Loucy (cell line): ENCODE results near the gene PRL.

ENCODE experiments used
- EZH2phosphoT487 ChIP-seq: fragments of 200-600 bp; IDR thresholded peaks from 2 replicates; pipeline ENCODE4 v1.6.1; 2018; ENCODE audit warnings: antibody characterized with exemption, mild to moderate bottlenecking, moderate library complexity, borderline replicate concordance
- TF ChIP-seq, protein P1 (sequence below): fragments of 200-600 bp; sonication (generic); conservative IDR thresholded peaks from 2 replicates; pipeline ENCODE4 v1.5.1; 2014; ENCODE audit warnings: mild to moderate bottlenecking, antibody characterized with exemption, low read length

DNA sequence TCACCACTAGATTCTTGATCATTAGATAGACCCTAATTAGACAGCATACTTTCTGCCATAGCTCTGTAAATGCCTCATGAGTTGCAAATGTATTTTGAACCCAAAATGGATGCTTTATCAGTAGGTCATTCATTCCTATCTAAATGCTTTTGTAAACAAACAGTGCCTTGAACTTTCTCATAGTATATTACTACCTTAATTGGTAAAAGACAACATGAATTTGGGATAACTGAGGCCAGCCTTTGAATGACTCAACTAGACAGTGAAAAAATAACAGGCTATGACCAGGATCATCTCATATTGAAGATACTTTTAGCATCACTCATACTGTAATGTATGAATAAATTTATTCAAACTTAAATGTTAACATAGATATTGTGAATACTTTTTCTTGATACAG is 37.0 kb upstream of the PRL start:
- TF ChIP-seq, protein P1, sequence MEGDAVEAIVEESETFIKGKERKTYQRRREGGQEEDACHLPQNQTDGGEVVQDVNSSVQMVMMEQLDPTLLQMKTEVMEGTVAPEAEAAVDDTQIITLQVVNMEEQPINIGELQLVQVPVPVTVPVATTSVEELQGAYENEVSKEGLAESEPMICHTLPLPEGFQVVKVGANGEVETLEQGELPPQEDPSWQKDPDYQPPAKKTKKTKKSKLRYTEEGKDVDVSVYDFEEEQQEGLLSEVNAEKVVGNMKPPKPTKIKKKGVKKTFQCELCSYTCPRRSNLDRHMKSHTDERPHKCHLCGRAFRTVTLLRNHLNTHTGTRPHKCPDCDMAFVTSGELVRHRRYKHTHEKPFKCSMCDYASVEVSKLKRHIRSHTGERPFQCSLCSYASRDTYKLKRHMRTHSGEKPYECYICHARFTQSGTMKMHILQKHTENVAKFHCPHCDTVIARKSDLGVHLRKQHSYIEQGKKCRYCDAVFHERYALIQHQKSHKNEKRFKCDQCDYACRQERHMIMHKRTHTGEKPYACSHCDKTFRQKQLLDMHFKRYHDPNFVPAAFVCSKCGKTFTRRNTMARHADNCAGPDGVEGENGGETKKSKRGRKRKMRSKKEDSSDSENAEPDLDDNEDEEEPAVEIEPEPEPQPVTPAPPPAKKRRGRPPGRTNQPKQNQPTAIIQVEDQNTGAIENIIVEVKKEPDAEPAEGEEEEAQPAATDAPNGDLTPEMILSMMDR: no peak
- TF ChIP-seq EZH2phosphoT487: no peak
